Activated naive CD8-positive, alpha-beta T cell treated with anti-CD3 and anti-CD28 coated beads, Interleukin-2, amount 50 U/mL, for 24 hours (primary cell): ENCODE data around the gene HNRNPA1L2.
"Not testable (repeated sequence)": the region's sequence is repeated elsewhere in the genome, so short reads cannot be mapped to it uniquely, and the experiment has no call there.

ENCODE experiments used
- ATAC-seq: fragments of 150-1000 bp; cut with Tn5 transposase; one replicate; pipeline ENCODE4 v1.10.0; 2021
- DNase-seq: peaks from one replicate; pipeline ENCODE4 v3.0.0; 2021
- H3K27ac Mint-ChIP-seq: one replicate; pipeline ENCODE4 v1.8.0; 2021; ENCODE audit warnings: mild to moderate bottlenecking, mixed read lengths
- H3K27me3 Mint-ChIP-seq: one replicate; pipeline ENCODE4 v1.8.0; 2021; ENCODE audit warnings: mixed read lengths
- H3K36me3 Mint-ChIP-seq: one replicate; pipeline ENCODE4 v1.8.0; 2021; ENCODE audit warnings: low read depth, mixed read lengths
- H3K4me1 Mint-ChIP-seq: one replicate; pipeline ENCODE4 v1.8.0; 2021; ENCODE audit warnings: mixed read lengths
- H3K4me3 Mint-ChIP-seq: one replicate; pipeline ENCODE4 v1.8.0; 2021; ENCODE audit warnings: mild to moderate bottlenecking, moderate library complexity, mixed read lengths
- H3K9me3 Mint-ChIP-seq: one replicate; pipeline ENCODE4 v1.8.0; 2021; ENCODE audit warnings: mixed read lengths

HNRNPA1L2 gene

GRCh38 chr13:52615134-52615801, 27.0 kb upstream of the HNRNPA1L2 start:
- Mint-ChIP-seq H3K27ac (no peak overlapping the region), H3K27me3 (no peaks in the 10 kb centered on the region), H3K4me3 (no peak overlapping the region), H3K9me3 (no peaks in the 10 kb centered on the region), H3K36me3 (no peaks in the 10 kb centered on the region), H3K4me1 (peaks cover 21% of the 10 kb centered on the region)
- no peak for ATAC-seq
- DNase-seq = no peak

- Mint-ChIP-seq H3K27me3 (no peaks in the 10 kb centered on the region), H3K36me3 (no peaks in the 10 kb centered on the region), H3K4me1 (peaks cover 21% of the 10 kb centered on the region), H3K9me3 (no peaks in the 10 kb centered on the region), H3K4me3 (peak overlapping the region; percentile 98), H3K27ac (peak overlapping the region; percentile 62)
- ATAC-seq = no peak
- peak; percentile 9 for DNase-seq
Measured at GRCh38 chr13:52615812-52616211, 26.4 kb upstream of the HNRNPA1L2 start.

GRCh38 chr13:52617070-52618060, 24.9 kb upstream of the HNRNPA1L2 start:
- no peaks in the 10 kb centered on the region for H3K27me3 Mint-ChIP-seq

GRCh38 chr13:52631083-52631690, 11.0 kb upstream of the HNRNPA1L2 start:
- peaks cover 20% of the 10 kb centered on the region for H3K36me3 Mint-ChIP-seq
- peak overlapping the region; percentile 36 for H3K4me3 Mint-ChIP-seq
- not testable (repeated sequence) for DNase-seq, H3K27ac Mint-ChIP-seq, H3K27me3 Mint-ChIP-seq, H3K9me3 Mint-ChIP-seq, H3K4me1 Mint-ChIP-seq, ATAC-seq

More at GRCh38 chr13:52617070-52618060, 24.9 kb upstream of the HNRNPA1L2 start:
- Mint-ChIP-seq H3K4me3 (peak overlapping the region; percentile 98), H3K36me3 (no peaks in the 10 kb centered on the region), H3K9me3 (no peaks in the 10 kb centered on the region), H3K27ac (peak overlapping the region; percentile 86), H3K4me1 (peaks cover 28% of the 10 kb centered on the region)
- peak; percentile 88 for DNase-seq
- ATAC-seq = peak; percentile 98

GRCh38 chr13:52638666-52639328, 3.4 kb upstream of the HNRNPA1L2 start:
- no peaks in the 10 kb centered on the region for H3K27me3 Mint-ChIP-seq
- H3K4me3 Mint-ChIP-seq = no peak overlapping the region
- peaks cover 47% of the 10 kb centered on the region for H3K36me3 Mint-ChIP-seq
- peaks cover 2% of the 10 kb centered on the region for H3K4me1 Mint-ChIP-seq
- DNase-seq (no peak), ATAC-seq (no peak)
- H3K9me3 Mint-ChIP-seq = no peaks in the 10 kb centered on the region
- peak overlapping the region; percentile 9 for H3K27ac Mint-ChIP-seq

GRCh38 chr13:52644108-52644507, 1.9 kb downstream of the HNRNPA1L2 start:
- Mint-ChIP-seq H3K36me3 (peaks cover 35% of the 10 kb centered on the region), H3K27ac (no peak overlapping the region)

GRCh38 chr13:52646967-52647366, 4.7 kb downstream of the HNRNPA1L2 start:
- Mint-ChIP-seq H3K9me3 (no peaks in the 10 kb centered on the region), H3K27ac (no peak overlapping the region), H3K4me3 (no peak overlapping the region), H3K36me3 (peaks cover 25% of the 10 kb centered on the region), H3K27me3 (no peaks in the 10 kb centered on the region), H3K4me1 (peaks cover 11% of the 10 kb centered on the region)
- ATAC-seq (no peak), DNase-seq (no peak)

More at GRCh38 chr13:52644108-52644507, 1.9 kb downstream of the HNRNPA1L2 start:
- Mint-ChIP-seq H3K4me3 (no peak overlapping the region), H3K9me3 (no peaks in the 10 kb centered on the region), H3K27me3 (no peaks in the 10 kb centered on the region), H3K4me1 (no peaks in the 10 kb centered on the region)
- no peak for DNase-seq
- ATAC-seq = no peak

GRCh38 chr13:52650731-52651130, 8.5 kb downstream of the HNRNPA1L2 start:
- H3K9me3 Mint-ChIP-seq = no peaks in the 10 kb centered on the region
- peaks cover 11% of the 10 kb centered on the region for H3K4me1 Mint-ChIP-seq
- H3K36me3 Mint-ChIP-seq = peaks cover 14% of the 10 kb centered on the region
- no peak overlapping the region for H3K4me3 Mint-ChIP-seq
- DNase-seq (no peak), ATAC-seq (no peak)
- H3K27me3 Mint-ChIP-seq = no peaks in the 10 kb centered on the region
- H3K27ac Mint-ChIP-seq = no peak overlapping the region

- DNase-seq = no peak
- Mint-ChIP-seq H3K9me3 (no peaks in the 10 kb centered on the region), H3K27me3 (no peaks in the 10 kb centered on the region), H3K4me1 (peaks cover 11% of the 10 kb centered on the region), H3K27ac (no peak overlapping the region), H3K4me3 (no peak overlapping the region), H3K36me3 (peaks cover 14% of the 10 kb centered on the region)
- ATAC-seq = peak; percentile 30
Measured at GRCh38 chr13:52651897-52652195, 9.6 kb downstream of the HNRNPA1L2 start.

- H3K36me3 Mint-ChIP-seq = peaks cover 14% of the 10 kb centered on the region
- H3K4me1 Mint-ChIP-seq = peaks cover 11% of the 10 kb centered on the region
- no peaks in the 10 kb centered on the region for H3K27me3 Mint-ChIP-seq
- H3K27ac Mint-ChIP-seq = no peak within 1 kb of the TSS
- H3K4me3 Mint-ChIP-seq = no peak within 1 kb of the TSS
- peak; percentile 96 for DNase-seq
- H3K9me3 Mint-ChIP-seq = no peaks in the 10 kb centered on the region
- peak; percentile 98 for ATAC-seq
Measured at GRCh38 chr13:52652196-52652979, 10.2 kb downstream of the HNRNPA1L2 start, which contains the start of gene SUGT1. Gene SUGT1 (plus strand): TSS chr13:52652836. CDS start chr13:52652921, 85 bp downstream.

GRCh38 chr13:52652980-52653303, 10.7 kb downstream of the HNRNPA1L2 start:
- Mint-ChIP-seq H3K4me3 (no peak overlapping the region), H3K27me3 (no peaks in the 10 kb centered on the region), H3K36me3 (peaks cover 14% of the 10 kb centered on the region), H3K9me3 (no peaks in the 10 kb centered on the region), H3K27ac (no peak overlapping the region), H3K4me1 (peaks cover 11% of the 10 kb centered on the region)
- DNase-seq (no peak), ATAC-seq (peak; percentile 16)

GRCh38 chr13:52659340-52659739, 17.1 kb downstream of the HNRNPA1L2 start:
- Mint-ChIP-seq H3K27me3 (no peaks in the 10 kb centered on the region), H3K27ac (no peak overlapping the region), H3K36me3 (peaks cover 31% of the 10 kb centered on the region)

GRCh38 chr13:52664272-52664671, 22.0 kb downstream of the HNRNPA1L2 start:
- Mint-ChIP-seq H3K27ac (no peak overlapping the region), H3K4me3 (no peak overlapping the region), H3K27me3 (no peaks in the 10 kb centered on the region), H3K4me1 (peaks cover 6% of the 10 kb centered on the region), H3K9me3 (no peaks in the 10 kb centered on the region), H3K36me3 (peaks cover 62% of the 10 kb centered on the region)
- ATAC-seq (no peak), DNase-seq (no peak)

More at GRCh38 chr13:52659340-52659739, 17.1 kb downstream of the HNRNPA1L2 start:
- DNase-seq (no peak), ATAC-seq (no peak)
- H3K9me3 Mint-ChIP-seq = no peaks in the 10 kb centered on the region
- peaks cover 4% of the 10 kb centered on the region for H3K4me1 Mint-ChIP-seq
- no peak overlapping the region for H3K4me3 Mint-ChIP-seq

GRCh38 chr13:52665325-52665724, 23.1 kb downstream of the HNRNPA1L2 start:
- H3K4me3 Mint-ChIP-seq = no peak overlapping the region
- ATAC-seq (no peak), DNase-seq (no peak)
- H3K27me3 Mint-ChIP-seq = no peaks in the 10 kb centered on the region
- H3K4me1 Mint-ChIP-seq = peaks cover 2% of the 10 kb centered on the region
- no peaks in the 10 kb centered on the region for H3K9me3 Mint-ChIP-seq
- peaks cover 64% of the 10 kb centered on the region for H3K36me3 Mint-ChIP-seq
- H3K27ac Mint-ChIP-seq = no peak overlapping the region
